Measurements from ENCODE around the gene NOP56. TPM values are rescaled to one million over a fixed set of nuclear protein-coding genes. Genes with fewer than 3 reads are reported as not detected.

The NOP56 gene
- total and polyA plus RNA-seq, 2 of the 8 experiments (the other 6 are each of a cell fraction or from before 2014, with no cell fraction given): 391 to 677 TPM

DNA sequence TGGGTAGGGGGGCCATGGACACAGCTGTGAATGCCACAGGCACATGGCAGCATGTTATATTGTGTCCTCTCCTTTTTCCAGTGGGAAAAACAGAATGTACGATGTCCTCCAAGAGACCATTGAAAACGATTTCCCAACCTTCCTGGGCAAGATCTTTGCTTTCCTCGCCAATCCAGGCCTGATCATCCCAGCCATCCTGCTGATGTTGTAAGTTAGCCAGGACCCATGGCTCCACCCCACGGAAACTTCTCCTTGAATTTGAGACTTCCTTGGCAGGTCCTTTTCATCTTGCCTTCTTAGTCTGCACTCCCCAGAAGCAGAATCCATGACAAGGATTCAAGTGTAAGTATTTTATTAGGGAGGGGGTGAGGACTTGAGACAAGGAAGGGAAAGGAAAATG, 28.2 kb upstream of the NOP56 start (continued):
- TF ChIP-seq GABPA (IDR thresholded peaks at IDR 0.05; ENCODE audit: borderline replicate concordance, insufficient read depth, low read length): no peak
- TF ChIP-seq BCL11A (IDR thresholded peaks at IDR 0.05; ENCODE audit: low read depth in 2 of 2, low read length in 2 of 2): no peak
- no peak for TF ChIP-seq ZNF274 (IDR thresholded peaks at IDR 0.05; ENCODE audit: borderline replicate concordance, extremely low read depth, low read length)
- TF ChIP-seq SAP30 (IDR thresholded peaks at IDR 0.05; ENCODE audit: insufficient read depth, insufficient replicate concordance, low read length): no peak
- TF ChIP-seq, protein P1, sequence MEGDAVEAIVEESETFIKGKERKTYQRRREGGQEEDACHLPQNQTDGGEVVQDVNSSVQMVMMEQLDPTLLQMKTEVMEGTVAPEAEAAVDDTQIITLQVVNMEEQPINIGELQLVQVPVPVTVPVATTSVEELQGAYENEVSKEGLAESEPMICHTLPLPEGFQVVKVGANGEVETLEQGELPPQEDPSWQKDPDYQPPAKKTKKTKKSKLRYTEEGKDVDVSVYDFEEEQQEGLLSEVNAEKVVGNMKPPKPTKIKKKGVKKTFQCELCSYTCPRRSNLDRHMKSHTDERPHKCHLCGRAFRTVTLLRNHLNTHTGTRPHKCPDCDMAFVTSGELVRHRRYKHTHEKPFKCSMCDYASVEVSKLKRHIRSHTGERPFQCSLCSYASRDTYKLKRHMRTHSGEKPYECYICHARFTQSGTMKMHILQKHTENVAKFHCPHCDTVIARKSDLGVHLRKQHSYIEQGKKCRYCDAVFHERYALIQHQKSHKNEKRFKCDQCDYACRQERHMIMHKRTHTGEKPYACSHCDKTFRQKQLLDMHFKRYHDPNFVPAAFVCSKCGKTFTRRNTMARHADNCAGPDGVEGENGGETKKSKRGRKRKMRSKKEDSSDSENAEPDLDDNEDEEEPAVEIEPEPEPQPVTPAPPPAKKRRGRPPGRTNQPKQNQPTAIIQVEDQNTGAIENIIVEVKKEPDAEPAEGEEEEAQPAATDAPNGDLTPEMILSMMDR (IDR thresholded peaks at IDR 0.05; ENCODE audit: control extremely low read depth in 1 of 3, insufficient read depth in 1 of 3, low read depth in 1 of 3, low read length in 3 of 3): no peak
- no peak for TF ChIP-seq EP300 (IDR thresholded peaks at IDR 0.05; ENCODE audit: borderline replicate concordance in 1 of 2, low read depth in 2 of 2, low read length in 2 of 2)
- TF ChIP-seq CTBP2 (IDR thresholded peaks at IDR 0.05; ENCODE audit: borderline replicate concordance, insufficient read depth, insufficient read length, low read length): no peak
- no peak for TF ChIP-seq SP1 (IDR thresholded peaks at IDR 0.05; ENCODE audit: low read depth, low read length)
